Ovary (tissue), 9 donors: Measurements from ENCODE around the gene CD7. TPM values are rescaled to one million over a fixed set of nuclear protein-coding genes. Genes with fewer than 3 reads are reported as not detected.

Source experiments
- DNase-seq, 5 donors: peaks; one replicate each; pipeline ENCODE4 v3.0.0-alpha.2; 2019 to 2020
- H3K27ac ChIP-seq, 2 donors: fragments of 200-600 bp; one replicate each; pipeline versions ENCODE4 v1.5.1 to v1.8.0; 2019 to 2022
- H3K27me3 ChIP-seq: fragments of 200-600 bp; one replicate; pipeline ENCODE4 v1.8.0; 2022
- H3K36me3 ChIP-seq: fragments of 200-600 bp; sonication (generic); one replicate; pipeline ENCODE4 v1.5.1; 2019
- H3K4me1 ChIP-seq: one replicate; pipeline ENCODE4 v1.8.1; 2013; ENCODE audit warnings: mild to moderate bottlenecking, moderate library complexity; ENCODE audit not compliant: insufficient read depth
- H3K4me3 ChIP-seq: fragments of 200-600 bp; sonication (generic); one replicate; pipeline ENCODE4 v1.5.1; 2017
- H3K9me3 ChIP-seq, 2 donors: fragments of 200-600 bp in 1 of 2; sonication (generic) in 1 of 2; one replicate each; pipeline versions ENCODE4 v1.5.1 to v1.8.1; 2013 to 2019; ENCODE audit warnings: mild to moderate bottlenecking in 1 of 2, moderate library complexity in 1 of 2
- EP300 ChIP-seq: sonication (generic); formaldehyde crosslinking; IDR thresholded peaks from one replicate; pipeline ENCODE4 v1.6.1; 2017; ENCODE audit warnings: antibody characterized with exemption
- POLR2A ChIP-seq: fragments of 450-650 bp; IDR thresholded peaks from one replicate; pipeline ENCODE4 v1.6.1; 2017; ENCODE audit warnings: antibody characterized with exemption, mild to moderate bottlenecking, moderate library complexity
- WGBS, 3 donors: extraction: QIAGEN DNeasy Blood & Tissue Kit in 1 of 3; methylation state at CpG; one replicate each; pipeline versions ENCODE4 v1.1.5 to v1.1.7; 2013 to 2017; 5-methylcytosine and 5-hydroxymethylcytosine counted together
- intact Hi-C, 4 donors: fragments of 100-400 bp; cut with DNase I; formaldehyde crosslinking; loops; one replicate each; pipeline versions ENCODE4 v1.11.0 to v1.15.1; 2022 to 2023
- polyA plus RNA-seq, 2 donors: library from polyadenylated mRNA; stranded (reverse); fragments of 200-250 nt in 1 of 2; fragments of 350-450 nt in 1 of 2; fragmentation: Illumina TruSeq in 1 of 2; extraction: RNeasy Lipid Tissue Mini Kit (QIAGEN cat#74804) in 1 of 2; gene quantifications; one replicate each; pipeline ENCODE4 v1.2.3, GENCODE V29; 2013 to 2014
- total RNA-seq, 7 donors: library from RNA; depleted of rRNA in 2 of 7; stranded (reverse); fragments of >200 nt in 2 of 7; fragmentation: NEBNext Ultra II Directional in 3 of 7; extraction: Animal tissue kit (Norgen Biotek cat#: 25700) in 3 of 7; gene quantifications; one replicate each; pipeline versions ENCODE4 v1.1.0 to v1.2.4, GENCODE V29; 2016 to 2023
- TF ChIP-seq, protein P1 (sequence below), 3 donors: fragments of 450-650 bp in 2 of 3; fragments of 200-600 bp in 1 of 3; IDR thresholded peaks; one replicate each; pipeline versions ENCODE4 v1.5.1 to v1.8.0; 2016 to 2022; ENCODE audit warnings: antibody characterized with exemption in 3 of 3, mild to moderate bottlenecking in 1 of 3
- donor health status: DM: no; HTN: no; CAD: no; lungs with moderate emphysema.
- donor health status: DM: no; HTN: no; CAD: no.
- donor health status: Bipolar disorder and iron deficiency.
- donor health status: DM: yes; HTN: yes; CAD: no.
- donor health status: DM: no; HTN: no; CAD: no.
- donor health status: DM: yes; HTN: yes; CAD: no.

Gene CD7
- total and polyA plus RNA-seq, 9 donors = 0.48 to 1.3 (median 1.1) TPM; not detected in 3

GRCh38 chr17:82346342-82347300 lies 29.2 kb upstream of the CD7 start:
- Histone ChIP-seq H3K4me1 (peaks cover 3% of the 10 kb centered on the region), H3K4me3 (no peak overlapping the region), H3K9me3 (no peaks in the 10 kb centered on the region), H3K27me3 (no peaks in the 10 kb centered on the region), H3K36me3 (no peaks in the 10 kb centered on the region), H3K27ac (no peak overlapping the region)
- intact Hi-C loops = no loop called here
- WGBS, 3 donors = 76 to 77% (median 76%) methylated on average over 27 to 28 of the region's 28 CpGs
- TF ChIP-seq POLR2A = no peak
- TF ChIP-seq, protein P1, sequence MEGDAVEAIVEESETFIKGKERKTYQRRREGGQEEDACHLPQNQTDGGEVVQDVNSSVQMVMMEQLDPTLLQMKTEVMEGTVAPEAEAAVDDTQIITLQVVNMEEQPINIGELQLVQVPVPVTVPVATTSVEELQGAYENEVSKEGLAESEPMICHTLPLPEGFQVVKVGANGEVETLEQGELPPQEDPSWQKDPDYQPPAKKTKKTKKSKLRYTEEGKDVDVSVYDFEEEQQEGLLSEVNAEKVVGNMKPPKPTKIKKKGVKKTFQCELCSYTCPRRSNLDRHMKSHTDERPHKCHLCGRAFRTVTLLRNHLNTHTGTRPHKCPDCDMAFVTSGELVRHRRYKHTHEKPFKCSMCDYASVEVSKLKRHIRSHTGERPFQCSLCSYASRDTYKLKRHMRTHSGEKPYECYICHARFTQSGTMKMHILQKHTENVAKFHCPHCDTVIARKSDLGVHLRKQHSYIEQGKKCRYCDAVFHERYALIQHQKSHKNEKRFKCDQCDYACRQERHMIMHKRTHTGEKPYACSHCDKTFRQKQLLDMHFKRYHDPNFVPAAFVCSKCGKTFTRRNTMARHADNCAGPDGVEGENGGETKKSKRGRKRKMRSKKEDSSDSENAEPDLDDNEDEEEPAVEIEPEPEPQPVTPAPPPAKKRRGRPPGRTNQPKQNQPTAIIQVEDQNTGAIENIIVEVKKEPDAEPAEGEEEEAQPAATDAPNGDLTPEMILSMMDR (IDR thresholded peaks at IDR 0.05) = no peak
- no peak for TF ChIP-seq EP300
- peak in 1 of 5 donors; percentile 11 for DNase-seq

DNA sequence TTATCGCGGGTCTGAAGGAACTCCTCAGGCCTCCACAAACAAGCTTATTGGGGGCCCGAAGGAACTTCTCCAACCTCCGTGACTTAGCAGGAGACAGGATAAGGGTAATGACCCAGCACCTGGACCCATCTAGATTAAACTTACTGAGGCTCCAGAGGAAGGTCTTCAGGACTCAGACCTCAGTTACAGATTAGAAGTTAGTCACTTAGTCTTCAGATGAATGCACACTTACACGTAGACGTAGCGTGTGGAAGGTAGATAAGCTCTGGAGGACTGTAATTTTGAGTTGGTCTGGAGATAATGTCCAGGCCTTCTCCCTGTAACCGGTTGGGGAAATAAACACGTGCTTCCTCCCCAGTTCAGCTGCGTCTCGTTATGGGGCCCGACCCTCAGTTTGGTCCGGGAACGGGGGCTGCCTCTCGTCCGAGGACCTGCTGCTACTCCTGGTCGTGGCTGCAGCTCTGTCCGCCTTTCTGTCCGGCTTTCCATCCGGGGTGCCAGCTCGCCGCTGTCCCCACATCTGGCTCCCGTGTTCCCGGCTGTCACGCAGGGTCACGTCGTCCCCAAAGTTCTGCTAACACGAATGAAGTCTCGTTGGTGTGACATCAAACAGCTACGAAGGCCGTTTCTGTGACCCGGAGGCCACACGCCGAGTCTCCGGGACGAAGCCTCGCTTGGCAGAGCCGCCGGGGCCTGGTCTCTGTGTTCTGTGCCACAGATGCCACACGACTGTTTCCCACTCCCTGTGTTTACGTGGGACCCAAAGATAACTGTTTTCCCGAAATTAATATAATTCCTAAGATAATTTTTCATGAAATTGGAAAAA lies 28.0 kb upstream of the CD7 start:
- Histone ChIP-seq H3K27me3 (no peaks in the 10 kb centered on the region), H3K9me3 (no peaks in the 10 kb centered on the region), H3K4me1 (peaks cover 3% of the 10 kb centered on the region), H3K36me3 (no peaks in the 10 kb centered on the region), H3K27ac (no peak overlapping the region), H3K4me3 (no peak overlapping the region)
- 85 to 89% (median 87%) methylated on average over 42 of the region's 42 CpGs for WGBS, 3 donors
- intact Hi-C loops = no loop called here
- no peak for DNase-seq
- TF ChIP-seq POLR2A = no peak
- TF ChIP-seq, protein P1 (IDR thresholded peaks at IDR 0.05) = no peak
- TF ChIP-seq EP300 = no peak

GRCh38 chr17:82344175-82344907 lies 26.9 kb upstream of the CD7 start:
- Histone ChIP-seq H3K9me3 (no peaks in the 10 kb centered on the region), H3K4me3 (no peak overlapping the region), H3K4me1 (peaks cover 5% of the 10 kb centered on the region), H3K27ac (no peak overlapping the region), H3K36me3 (no peaks in the 10 kb centered on the region), H3K27me3 (no peaks in the 10 kb centered on the region)
- DNase-seq = peak in 1 of 5 donors; percentile 16
- 81 to 91% (median 88%) methylated on average over 17 to 24 of the region's 24 CpGs for WGBS, 3 donors
- intact Hi-C loops = no loop called here
- TF ChIP-seq POLR2A (no peak), EP300 (no peak)
- TF ChIP-seq, protein P1 (IDR thresholded peaks at IDR 0.05) = no peak

DNA sequence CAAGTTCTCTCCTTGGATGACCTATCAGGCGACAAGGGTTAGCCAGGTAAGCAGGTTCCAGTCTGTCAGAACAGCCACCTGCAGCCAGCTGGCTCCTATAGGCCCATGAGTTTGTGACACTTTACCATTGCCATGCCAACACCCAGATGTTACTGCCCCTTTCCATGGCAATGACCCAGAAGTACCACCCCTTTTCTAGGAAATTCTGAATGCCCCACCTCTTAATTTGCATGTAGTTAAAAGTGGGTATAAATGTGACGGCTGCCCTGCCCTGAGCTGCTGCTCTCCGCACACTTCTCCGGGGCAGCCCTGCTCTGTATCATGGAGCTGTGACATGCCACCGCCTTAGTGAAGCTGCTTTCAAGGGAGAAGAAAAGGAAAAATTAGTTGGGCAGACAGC lies 26.2 kb upstream of the CD7 start:
- WGBS, 3 donors = 92 to 98% (median 93%) methylated on average over 5 of the region's 5 CpGs
- no peak overlapping the region for H3K27ac ChIP-seq
- DNase-seq = peak in 1 of 5 donors; percentile 4
- peaks cover 6% of the 10 kb centered on the region for H3K4me1 ChIP-seq
- no peak overlapping the region for H3K4me3 ChIP-seq
- H3K36me3 ChIP-seq = no peaks in the 10 kb centered on the region
- intact Hi-C loops = no loop called here
- TF ChIP-seq POLR2A (no peak), EP300 (no peak)
- TF ChIP-seq, protein P1 (IDR thresholded peaks at IDR 0.05) = no peak
- H3K9me3 ChIP-seq = no peaks in the 10 kb centered on the region
- H3K27me3 ChIP-seq = no peaks in the 10 kb centered on the region
